Measurements from ENCODE around the gene ANKRD10.

The ANKRD10 gene

DNA sequence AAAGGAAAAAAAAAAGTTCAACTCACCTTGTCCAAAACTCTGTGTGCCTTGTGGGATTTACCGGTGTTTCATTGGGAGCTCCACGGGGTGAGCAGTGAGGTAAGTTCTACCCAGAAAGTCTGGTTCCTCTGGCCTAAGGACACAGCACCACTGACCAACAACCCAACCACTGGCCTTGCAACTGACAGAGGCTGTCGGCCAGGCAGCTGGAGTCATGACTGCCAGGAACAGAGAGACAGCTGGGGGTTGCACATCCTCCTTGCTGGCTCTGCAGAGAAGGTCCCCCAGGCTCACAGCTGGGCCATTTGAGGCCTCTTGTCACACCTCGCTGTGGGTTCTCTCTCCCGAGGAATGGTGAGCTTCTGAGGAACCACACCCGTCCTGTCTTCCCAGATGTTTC, 59.5 kb downstream of the ANKRD10 start:
- TF ChIP-seq, protein P1, sequence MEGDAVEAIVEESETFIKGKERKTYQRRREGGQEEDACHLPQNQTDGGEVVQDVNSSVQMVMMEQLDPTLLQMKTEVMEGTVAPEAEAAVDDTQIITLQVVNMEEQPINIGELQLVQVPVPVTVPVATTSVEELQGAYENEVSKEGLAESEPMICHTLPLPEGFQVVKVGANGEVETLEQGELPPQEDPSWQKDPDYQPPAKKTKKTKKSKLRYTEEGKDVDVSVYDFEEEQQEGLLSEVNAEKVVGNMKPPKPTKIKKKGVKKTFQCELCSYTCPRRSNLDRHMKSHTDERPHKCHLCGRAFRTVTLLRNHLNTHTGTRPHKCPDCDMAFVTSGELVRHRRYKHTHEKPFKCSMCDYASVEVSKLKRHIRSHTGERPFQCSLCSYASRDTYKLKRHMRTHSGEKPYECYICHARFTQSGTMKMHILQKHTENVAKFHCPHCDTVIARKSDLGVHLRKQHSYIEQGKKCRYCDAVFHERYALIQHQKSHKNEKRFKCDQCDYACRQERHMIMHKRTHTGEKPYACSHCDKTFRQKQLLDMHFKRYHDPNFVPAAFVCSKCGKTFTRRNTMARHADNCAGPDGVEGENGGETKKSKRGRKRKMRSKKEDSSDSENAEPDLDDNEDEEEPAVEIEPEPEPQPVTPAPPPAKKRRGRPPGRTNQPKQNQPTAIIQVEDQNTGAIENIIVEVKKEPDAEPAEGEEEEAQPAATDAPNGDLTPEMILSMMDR (IDR thresholded peaks at IDR 0.05; ENCODE audit: borderline replicate concordance, insufficient read depth, low read depth, low read length): no peak
- H3K4me3 ChIP-seq (ENCODE audit: low read depth, low read length): no peak overlapping the region

- no peak overlapping the region for H3K4me3 ChIP-seq (ENCODE audit: low read depth, low read length)
- TF ChIP-seq, protein P1 (IDR thresholded peaks at IDR 0.05; ENCODE audit: borderline replicate concordance, insufficient read depth, low read depth, low read length): no peak
Observed at GRCh38 chr13:110854866-110855265, 60.0 kb downstream of the ANKRD10 start.

GRCh38 chr13:110853235-110853721, 61.6 kb downstream of the ANKRD10 start:
- H3K4me3 ChIP-seq (ENCODE audit: low read depth, low read length): no peak overlapping the region
- TF ChIP-seq, protein P1 (IDR thresholded peaks at IDR 0.05; ENCODE audit: borderline replicate concordance, insufficient read depth, low read depth, low read length): no peak

- TF ChIP-seq, protein P1 (IDR thresholded peaks at IDR 0.05; ENCODE audit: borderline replicate concordance, insufficient read depth, low read depth, low read length): no peak
- no peak overlapping the region for H3K4me3 ChIP-seq (ENCODE audit: low read depth, low read length)
Observed at GRCh38 chr13:110850840-110851239, 64.0 kb downstream of the ANKRD10 start.

DNA sequence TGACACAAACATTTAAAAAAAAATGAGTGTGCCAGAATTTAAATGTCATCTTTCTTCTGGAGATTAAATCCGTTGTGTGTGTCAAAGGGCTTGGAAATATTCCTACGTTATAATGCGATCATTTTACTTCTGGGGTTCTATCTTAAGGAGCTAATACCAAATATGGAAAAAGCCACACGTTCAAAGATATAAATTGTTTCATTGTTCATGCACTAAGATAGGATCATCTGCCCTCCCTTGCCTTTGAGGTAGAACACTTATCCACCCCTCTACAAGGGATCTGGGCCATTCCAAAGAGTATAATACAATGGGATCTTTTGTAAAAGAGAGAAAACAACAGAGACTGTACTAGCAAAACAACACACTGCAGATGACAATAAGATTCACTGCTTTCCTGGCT, 64.9 kb downstream of the ANKRD10 start:
- no peak overlapping the region for H3K4me3 ChIP-seq (ENCODE audit: low read depth, low read length)
- TF ChIP-seq, protein P1 (IDR thresholded peaks at IDR 0.05; ENCODE audit: borderline replicate concordance, insufficient read depth, low read depth, low read length): no peak

DNA sequence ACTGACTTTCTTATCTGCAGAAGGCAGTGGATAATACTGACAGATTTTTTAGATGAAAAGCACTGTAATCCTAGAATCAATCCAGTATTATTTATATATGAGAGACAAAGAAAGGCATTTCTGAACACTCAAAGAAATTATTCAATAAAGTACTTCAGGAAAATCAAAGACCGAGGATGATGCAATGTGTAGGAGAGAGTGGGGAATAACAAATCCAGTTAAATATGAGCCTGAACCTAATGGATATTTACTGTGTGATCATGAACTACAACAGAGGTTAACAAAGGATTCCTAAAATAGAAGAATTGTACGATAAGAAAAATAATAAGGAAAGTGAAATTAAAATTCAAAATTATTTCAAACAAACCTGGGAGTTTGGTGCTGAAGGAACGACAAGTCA, 69.3 kb downstream of the ANKRD10 start:
- no peak overlapping the region for H3K4me3 ChIP-seq (ENCODE audit: low read depth, low read length)
- TF ChIP-seq, protein P1 (IDR thresholded peaks at IDR 0.05; ENCODE audit: borderline replicate concordance, insufficient read depth, low read depth, low read length): no peak

DNA sequence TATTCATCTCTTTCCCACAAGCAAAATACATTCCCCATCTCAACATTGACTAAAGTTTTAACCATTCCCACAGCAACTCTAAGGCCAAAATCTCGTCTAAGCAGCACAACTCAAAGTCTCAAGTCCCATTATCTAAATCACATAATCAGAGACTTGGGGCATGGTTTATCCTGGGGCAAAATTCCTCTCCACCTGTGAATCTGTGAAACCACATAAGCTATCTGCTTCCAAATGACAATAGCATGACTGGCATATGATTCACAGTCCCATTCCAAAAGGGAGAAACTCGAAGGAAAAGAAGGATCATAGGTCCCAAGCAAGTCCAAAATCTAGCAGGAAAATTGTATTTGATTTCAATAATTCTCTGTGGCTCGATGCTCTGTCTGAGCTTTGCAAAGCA, 73.0 kb downstream of the ANKRD10 start:
- H3K4me3 ChIP-seq (ENCODE audit: low read depth, low read length): no peak overlapping the region
- TF ChIP-seq, protein P1 (IDR thresholded peaks at IDR 0.05; ENCODE audit: borderline replicate concordance, insufficient read depth, low read depth, low read length): no peak
